IPS-NIHi7 (cell line): ENCODE data around the gene ARHGAP15.
"Not testable (repeated sequence)": the region's sequence is repeated elsewhere in the genome, so short reads cannot be mapped to it uniquely, and the experiment has no call there.

Experiments
- DNase-seq: peaks from one replicate; pipeline ENCODE4 v3.0.0; 2012; ENCODE audit warnings: mixed read lengths; ENCODE audit errors: extremely low spot score

ARHGAP15 gene

DNA sequence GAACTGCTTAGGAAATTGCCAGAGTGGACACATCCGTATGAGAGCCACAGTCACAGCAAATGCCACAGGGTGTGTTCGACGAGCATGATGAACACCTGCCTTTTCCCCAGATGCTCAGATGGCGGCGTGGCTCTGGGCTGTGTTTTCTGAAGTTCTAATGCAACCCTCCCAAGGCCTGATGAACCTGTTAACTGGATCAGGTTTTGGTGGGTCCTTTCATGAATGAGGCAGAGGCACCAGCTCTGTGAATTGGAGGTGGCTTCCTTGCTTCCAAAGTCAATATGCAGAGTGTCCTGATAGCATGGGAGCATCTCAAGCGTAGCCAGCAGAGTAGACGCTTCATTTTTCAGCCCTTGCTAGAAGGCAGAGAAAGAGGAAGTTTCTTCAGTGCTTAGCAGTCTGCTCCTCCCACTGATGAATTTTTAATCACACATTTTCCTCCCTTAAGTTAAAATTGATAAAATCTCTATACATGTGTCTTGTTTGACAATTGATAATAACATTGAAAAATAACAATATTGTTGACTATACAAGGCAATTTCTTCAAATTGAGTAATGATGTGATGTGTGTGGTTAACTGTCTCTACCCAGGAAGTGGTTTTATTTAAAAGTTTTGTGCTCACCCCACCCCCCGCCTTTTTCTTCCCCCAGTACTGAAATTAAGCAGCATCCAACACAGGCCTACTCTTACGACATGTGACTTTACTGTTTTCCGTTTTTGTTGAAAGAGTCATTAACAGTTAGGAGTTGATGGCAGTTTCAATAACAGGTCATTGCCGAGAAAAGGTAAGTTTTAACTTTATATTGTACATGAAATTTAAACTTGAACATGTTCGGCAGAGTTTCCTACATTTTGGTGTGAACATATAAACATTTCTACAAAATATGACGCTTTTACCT is at the start of gene ARHGAP15:
Gene ARHGAP15 (plus strand): TSS at position 739 of the 900 bp plus-strand sequence.
- no peak for DNase-seq

DNA sequence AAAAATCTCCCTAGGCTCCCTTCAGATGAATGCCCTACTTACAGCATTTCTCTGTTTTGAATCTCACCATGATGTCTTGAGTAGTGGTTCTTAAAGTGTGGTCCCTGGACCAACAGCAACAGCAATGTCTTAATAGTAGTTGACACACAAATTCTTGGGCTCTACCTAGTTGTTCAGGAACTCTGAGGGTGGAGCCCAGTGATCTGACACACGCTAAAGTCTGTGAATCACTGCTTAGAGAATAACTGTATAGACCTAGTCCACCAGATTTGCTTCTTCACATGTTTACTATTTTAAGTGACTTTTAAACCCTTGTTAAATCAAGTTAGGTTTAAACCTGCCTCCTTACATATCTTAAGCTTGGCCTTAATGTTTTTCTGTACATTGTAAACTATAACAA is 47.6 kb upstream of the ARHGAP15 start:
- DNase-seq = no peak

DNA sequence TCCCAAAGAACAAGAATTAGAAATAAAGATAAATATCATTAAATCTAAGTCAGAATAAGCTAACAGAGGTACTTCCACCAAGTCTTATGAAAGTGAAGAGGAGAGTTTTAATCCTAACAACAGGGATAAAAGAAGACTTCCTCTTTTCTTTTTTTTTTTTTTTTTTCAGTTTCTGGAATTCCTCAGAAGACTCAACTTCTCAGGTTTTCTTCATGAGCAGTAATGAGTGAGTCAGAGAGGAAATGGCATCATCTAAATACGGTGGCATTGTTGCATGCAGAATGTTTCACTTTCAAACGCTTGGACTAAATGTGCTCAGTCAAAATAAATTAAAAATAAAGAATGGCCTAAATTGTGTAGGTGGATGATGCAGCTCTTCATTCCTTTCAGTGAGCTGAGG is 45.6 kb upstream of the ARHGAP15 start:
- no peak for DNase-seq

DNA sequence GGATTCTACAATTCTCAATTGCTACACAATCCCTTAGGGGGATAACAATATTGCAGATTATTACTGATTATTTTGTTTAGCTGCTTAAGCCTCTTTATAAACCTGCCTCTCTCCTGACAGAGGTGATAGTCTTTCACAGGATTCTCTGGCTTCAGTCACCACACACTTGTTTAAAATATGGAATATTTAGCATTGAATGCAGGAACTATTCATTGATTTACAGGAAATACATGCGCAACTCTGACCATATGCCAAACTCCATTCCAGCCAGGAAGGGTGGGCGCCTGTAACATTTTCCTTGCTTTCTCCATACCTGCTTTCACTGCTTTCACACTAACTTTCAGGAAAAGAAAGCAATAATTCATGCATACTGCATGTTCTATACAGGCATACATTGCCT is 44.8 kb upstream of the ARHGAP15 start:
- no peak for DNase-seq

DNA sequence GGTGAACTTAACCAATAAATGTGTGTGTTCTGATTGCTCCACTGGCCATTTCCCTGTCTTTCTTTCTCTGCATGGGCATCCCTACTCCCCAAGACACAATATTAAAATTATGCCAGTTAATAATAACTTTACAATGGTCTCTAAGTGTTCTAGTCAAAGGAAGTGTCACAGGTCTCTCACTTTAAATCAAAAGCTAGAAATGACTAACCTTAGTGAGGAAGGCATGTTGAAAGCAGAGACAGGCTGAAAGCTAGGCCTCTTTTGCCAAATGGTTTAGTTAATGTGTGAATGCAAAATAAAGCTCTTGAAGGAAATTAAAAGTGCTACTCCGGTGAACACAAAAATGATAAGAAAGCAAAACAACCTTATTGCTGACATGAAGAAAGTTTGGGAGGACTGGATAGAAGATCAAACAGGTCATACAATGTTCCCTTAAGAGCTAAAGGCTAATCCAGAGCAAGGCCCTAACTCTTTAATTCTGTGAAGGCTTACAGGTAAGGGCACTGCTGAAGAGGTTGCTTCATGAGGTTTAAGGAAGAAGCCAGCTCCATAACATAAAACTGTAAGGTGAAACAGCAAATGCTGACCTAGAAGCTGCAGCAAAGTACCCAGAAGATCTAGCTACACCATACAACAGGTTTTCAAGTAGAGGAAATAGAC is 44.0 kb upstream of the ARHGAP15 start:
- DNase-seq = no peak

DNA sequence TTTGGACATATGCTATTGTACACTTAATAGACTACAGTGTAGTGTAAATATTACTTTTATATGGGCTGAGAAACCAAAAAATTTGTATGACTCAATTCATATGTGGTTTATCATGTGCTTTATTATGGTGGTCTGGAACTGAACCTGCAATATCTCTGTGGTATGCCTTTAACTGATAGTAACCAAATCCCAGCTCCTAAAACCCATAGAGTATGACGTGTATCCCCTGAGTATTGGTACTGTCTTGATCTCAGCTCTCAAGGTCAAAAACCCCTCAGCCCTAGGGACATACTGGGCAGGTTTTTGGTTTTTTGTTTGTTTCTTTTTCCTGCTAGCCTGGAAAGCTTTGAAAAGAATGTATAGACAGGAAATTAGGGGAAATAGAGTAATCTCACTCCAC is 42.2 kb upstream of the ARHGAP15 start:
- DNase-seq = no peak

DNA sequence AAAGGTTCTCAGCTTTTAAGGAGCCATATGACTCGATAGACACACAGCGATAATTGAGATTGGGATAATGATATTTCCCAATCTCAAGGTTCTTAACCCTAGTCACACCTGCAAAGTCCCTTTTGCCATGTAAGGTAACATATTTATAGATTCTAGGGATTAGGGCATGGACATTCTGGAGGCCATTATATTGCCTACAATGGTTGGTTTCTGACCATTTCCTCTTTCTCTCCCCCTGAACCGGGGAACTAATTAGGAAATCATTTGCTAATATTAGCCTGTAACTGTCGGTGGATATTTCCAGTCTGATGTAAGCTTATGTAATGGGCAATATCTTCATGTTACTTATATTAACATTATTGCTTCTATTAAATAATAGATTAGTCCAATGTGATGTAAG is 40.8 kb upstream of the ARHGAP15 start:
- no peak for DNase-seq

DNA sequence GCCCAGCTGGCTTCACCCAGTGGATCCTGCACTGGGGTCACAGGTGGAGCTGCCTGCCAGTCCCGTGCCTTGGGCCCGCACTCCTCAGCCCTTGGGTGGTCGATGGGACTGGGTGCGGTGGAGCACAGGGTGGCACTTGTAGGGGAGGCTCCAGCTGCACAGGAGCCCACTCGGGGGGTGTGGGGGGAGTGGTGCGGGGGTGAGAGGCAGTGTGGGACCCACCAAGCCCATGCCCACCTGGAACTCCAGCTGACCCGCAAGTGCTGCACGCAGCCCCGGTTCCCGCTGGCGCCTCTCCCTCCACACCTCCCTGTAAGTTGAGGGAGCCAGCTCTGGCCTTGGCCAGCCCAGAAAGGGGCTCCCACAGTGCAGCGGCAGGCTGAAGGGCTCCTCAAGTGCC is 39.7 kb upstream of the ARHGAP15 start:
- not testable (repeated sequence) for DNase-seq

DNA sequence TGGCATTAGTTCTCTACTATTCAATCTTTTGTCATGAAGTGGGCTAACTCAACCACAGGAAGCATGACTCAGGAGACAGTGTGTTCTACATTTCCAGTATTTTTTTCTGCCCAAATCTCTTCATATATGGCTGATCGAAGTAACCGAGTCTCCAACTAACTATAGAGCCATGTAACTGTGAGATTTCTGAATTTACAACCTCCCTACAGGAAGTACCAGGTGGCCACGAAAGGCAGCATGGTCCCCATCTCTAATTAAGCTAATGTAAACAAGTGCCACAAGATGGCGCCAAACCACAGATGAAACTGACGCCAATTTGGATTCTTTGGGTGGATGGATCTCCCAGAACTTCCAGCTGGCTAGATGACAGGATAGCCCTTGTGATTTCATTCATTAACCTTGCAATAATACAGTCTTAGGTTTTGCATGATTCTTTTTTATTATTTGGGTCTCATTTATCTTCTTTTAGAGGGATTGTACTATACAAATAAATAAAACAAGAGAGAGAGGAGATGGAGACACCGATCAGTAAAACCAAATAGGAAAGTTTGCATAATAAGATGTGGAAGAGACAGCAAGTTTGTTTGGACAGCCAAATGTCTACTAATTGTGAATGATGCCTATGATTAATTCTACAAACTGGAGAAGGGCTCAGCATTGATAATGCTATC is 18.3 kb upstream of the ARHGAP15 start:
- peak; percentile 59 for DNase-seq

DNA sequence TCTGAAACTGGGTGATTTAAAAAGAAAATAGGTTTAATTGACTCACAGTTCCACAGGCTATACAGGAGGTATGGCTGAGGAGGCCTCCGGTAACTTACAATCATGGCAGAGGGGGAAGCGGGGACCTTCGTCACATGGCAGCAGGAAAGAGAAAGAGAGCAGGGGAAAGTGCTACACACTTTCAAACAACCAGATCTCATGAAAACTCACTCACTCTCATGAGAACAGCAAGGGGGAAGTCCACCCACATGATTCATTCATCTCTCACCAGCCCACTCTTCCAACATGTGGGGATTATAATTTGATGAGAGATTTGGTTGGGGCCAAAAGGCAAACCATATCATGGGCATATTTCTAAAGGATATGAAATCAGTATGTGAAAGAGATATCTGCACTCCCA is 12.0 kb upstream of the ARHGAP15 start:
- no peak for DNase-seq

DNA sequence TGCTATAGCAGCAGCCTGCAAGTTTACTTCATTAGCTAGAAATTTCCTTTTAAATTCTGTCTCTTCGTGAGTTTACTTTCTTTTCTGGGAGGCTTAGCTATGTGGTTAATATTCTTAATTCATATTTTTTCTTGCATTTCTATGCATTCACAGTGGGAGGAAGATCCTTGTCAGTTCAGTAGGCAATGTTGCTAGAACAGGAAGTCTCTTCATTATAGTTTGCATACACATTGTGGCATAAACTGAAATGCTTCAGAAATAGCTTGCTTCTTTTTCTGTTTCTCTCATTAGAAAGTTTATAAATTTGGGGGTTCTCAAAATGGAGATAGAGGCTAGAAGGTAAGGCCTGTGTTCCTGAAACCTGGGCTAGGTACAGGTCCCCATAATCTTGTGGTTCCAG is 8.1 kb upstream of the ARHGAP15 start:
- DNase-seq = no peak

DNA sequence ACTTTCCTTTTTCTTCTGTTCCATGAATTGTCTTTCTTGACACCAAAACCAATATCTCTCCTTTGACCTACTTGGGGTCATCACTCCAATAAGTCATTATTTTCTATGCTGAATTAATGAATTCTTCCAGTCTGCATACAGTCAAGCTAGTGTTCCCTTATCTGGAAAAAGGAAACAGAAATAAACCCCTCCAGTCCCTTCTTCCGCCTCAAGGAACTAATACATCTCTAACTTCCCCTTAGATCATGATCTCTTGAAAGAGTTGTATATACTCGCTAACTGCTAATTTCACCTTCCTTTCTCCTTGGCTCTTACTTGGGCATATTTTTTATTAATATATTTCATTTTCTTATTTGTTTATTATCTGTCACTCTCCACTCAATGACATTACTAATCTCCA is 7.3 kb upstream of the ARHGAP15 start:
- no peak for DNase-seq

DNA sequence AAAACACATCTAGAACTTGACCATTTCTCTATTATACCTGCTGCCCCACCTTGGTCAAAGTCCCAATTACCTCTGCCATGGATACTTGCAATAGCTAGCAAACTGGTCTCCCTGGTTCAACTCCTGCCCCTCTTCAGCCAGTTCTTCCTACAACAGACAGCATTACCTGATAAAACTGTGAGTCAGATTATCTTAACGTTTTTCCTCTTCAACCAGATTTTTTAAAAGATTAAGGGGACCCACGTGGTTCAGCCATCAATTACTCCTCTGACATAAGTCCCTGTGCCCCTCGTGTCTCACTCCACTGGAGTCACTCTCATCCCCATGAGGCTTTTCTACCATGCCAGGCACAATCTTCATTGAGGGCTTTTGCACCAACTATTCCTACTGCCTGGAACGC is 5.3 kb upstream of the ARHGAP15 start:
- no peak for DNase-seq

DNA sequence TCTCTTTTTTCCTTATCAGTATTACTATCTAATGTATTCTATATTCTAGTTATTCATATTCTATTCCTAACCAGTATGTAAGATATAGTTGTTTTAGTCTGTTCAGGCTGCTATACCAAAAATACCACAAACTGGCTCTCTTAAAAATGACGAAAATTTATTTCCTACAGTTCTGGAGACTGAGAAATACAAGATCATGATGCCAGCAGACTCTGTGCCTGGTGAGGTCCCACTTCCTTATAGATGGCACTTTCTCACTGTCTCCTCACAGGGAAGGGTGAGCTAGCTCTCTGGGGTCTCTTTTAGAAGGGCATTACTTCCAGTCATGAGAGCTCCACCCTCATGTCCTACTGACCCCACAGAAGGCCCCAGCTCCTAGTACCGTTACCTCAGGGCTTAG is 4.8 kb upstream of the ARHGAP15 start:
- no peak for DNase-seq

DNA sequence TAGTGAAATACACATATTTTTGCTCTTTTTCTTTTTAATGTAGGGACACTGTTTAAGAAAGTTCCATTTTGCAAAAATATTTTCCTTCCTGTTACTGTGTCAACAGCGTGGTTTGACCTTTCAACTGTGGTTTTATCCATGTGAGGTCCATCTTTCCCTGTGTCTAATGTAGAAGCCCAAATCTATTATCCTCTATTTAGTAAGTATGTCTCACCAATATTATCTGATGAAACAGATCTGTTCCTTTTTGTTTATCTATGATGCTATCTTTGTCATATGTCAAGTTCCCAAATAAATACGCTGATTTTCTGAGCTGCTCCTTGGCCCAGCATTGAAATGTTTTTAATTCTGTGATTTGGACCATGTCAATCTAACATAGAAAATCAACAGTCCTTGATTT is 3.5 kb upstream of the ARHGAP15 start:
- no peak for DNase-seq

DNA sequence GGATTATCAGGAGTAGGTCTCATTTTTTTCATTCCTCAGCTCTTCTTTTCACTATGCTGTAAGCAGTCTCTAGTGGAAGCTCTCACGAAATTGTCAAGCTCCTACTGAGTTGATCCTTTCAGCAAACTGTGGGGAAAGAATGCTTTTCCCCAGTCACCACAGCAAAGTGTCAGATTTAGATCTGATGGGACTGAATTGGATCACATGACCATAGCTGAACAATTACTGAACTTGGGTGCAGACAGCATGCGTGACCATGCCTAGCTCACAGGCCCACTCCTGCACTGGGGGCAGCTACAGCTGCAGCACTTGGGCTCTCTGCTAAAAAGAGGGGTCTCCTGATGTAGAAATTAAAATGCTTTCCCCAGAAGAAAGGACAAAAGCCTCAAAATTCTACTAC is 3.1 kb downstream of the ARHGAP15 start:
- DNase-seq = no peak

DNA sequence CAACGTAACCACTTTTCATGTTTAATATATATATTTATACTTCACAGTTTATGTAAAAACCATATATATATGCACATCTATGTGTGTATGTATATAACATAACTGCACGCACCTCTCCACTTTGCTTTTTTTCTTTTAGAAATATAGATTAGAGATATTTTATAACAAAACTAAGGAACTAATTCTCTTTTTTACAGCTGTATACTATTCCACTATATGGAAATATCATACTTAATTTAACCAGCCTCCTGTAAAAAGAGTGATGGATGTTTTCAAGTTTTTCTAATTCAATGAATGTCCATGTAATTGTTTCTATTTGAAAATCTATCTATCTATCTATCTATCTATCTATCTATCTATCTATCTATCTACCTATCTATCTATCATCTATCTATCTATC is 4.6 kb downstream of the ARHGAP15 start:
- DNase-seq = no peak

DNA sequence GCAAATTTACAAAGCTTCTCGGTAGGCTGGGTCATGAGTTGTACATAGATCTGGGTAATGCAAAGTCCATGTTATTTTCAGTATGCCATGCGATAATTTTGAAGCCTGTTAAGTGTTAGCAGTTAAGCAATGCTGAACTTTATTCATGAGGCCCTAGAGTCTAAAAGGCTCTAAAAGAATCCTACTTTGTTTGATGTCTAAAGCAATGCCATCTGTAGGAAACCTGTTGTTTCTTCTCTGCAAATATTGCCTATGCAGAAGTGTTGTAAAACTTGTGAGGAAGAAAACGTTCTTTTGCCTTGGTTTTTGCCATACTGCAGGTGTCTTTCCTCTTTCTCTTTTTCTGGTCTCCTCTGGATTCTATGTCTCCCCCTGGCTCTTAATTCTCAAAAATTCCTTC is 9.1 kb downstream of the ARHGAP15 start:
- DNase-seq = no peak

DNA sequence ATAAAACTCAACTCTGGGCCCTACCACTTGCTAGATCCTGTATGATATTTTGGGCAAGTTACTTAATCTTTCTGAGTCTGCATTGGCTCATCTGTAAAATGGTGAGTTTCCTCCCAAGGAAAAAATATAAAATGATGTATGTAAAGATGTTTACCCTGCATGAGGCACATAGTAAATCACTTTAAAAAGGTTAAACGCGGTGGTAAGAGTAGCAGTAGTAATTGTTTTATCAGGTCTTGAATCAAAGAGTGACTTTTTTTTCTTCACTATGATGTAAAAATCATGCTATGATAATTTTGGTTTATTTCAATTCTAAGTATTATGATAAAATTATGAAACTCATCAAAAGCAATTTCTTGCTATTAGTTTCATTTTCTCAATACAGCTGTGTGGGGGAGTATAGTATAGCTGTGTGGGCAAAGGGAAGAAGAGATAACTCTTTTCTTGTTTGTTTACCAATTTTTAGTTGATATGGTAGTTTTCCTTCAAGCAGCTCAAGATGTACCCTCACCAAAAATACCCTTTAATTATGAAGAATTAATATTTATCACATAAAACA is 10.7 kb downstream of the ARHGAP15 start:
- no peak for DNase-seq

DNA sequence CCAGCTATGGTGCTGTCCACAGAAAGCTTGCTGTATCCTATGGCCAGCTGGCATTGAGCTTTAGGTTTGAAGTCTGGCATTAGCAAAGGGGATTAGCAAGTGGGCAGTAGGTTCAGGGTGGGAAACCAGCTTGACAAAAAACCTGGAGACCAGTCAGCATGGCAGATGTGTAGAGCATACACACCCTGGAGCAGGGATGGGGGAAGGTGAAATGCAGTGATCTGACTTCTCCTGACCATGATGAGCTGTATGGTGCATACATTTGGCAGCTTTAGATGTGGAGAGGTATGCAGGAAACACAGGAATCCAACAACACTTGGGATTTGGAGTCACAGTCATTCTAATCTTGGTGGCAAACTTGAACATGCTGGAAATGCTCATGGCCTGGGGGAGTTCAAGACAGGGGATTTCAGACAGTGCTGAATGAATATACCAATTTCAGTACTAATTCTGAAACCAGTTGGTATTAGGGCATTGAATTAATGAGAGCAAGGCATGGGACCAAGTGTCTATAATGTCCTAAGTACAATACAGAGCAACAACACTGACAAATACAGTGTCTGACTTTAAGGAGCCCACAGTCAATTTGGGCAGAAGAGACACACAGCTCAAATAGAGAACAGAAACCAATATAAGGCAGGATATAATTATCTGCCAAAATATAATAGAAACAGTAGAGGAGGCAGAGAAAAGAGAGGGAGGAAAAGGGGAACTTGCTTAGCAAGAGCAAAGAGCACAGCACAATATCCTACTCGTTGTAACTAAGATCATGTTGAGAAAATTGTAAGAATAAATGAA is 11.8 kb downstream of the ARHGAP15 start:
- DNase-seq = no peak

DNA sequence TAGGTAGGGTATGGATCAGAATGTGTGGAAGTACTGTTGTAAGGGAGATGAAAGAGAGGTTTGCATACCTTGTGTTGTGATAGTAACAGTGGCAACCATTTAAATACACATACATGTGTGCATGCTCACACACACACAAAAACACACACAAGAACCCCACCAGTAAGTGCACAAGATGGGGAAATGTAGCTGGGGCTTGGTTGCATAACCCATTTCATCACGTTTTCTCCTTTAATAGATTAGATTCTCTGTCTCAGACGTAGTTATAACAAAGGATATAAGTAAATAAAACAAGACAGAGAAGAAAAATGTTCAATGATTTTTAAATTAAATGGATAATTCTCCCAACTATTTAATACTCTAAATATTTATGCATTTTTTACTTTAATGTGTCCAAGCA is 13.4 kb downstream of the ARHGAP15 start:
- DNase-seq = no peak
